Kidney tubule cell (primary cell): ENCODE measurements around the gene NCS1.

Source experiments
- DNase-seq: peaks from one replicate; pipeline ENCODE4 v3.0.0-alpha.2; 2018; ENCODE audit warnings: low spot score

NCS1 gene

GRCh38 chr9:130214776-130215340 lies 42.7 kb downstream of the NCS1 start:
- no peak for DNase-seq

GRCh38 chr9:130215341-130216119 lies 43.3 kb downstream of the NCS1 start:
- DNase-seq = peak; percentile 76

GRCh38 chr9:130217838-130218237 lies 45.6 kb downstream of the NCS1 start:
- no peak for DNase-seq

GRCh38 chr9:130219661-130220096 lies 47.5 kb downstream of the NCS1 start:
- no peak for DNase-seq

GRCh38 chr9:130220352-130220751 lies 48.1 kb downstream of the NCS1 start:
- DNase-seq = no peak

GRCh38 chr9:130222833-130223232 lies 50.6 kb downstream of the NCS1 start:
- DNase-seq = no peak

DNA sequence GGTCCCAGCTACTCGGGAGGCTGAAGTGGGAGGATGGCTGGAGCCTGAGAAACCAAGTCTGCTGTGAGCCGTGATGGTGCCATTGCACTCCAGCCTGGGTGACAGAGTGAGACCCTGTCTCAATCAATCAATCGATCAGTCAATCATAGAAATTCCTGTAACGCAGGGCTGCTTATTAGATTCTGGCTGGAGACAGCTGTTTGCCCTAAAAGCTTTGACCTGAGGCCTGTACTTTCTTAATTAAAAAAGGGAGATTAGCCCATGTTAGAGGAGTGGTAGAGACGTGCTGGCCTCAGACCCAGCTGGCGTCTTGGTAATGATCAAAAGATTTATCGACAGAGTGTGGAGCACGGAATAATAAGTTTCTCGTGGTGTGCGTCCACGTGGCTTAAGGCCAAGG lies 52.9 kb downstream of the NCS1 start:
- DNase-seq = no peak

GRCh38 chr9:130225586-130225985 lies 53.4 kb downstream of the NCS1 start:
- no peak for DNase-seq

- no peak for DNase-seq
Observed at GRCh38 chr9:130226112-130226511, 53.9 kb downstream of the NCS1 start.

GRCh38 chr9:130227833-130228232 lies 55.6 kb downstream of the NCS1 start:
- no peak for DNase-seq

GRCh38 chr9:130229759-130230158 lies 57.6 kb downstream of the NCS1 start:
- no peak for DNase-seq

- no peak for DNase-seq
Observed at GRCh38 chr9:130230631-130231030, 58.4 kb downstream of the NCS1 start.

GRCh38 chr9:130232899-130233586 lies 60.8 kb downstream of the NCS1 start:
- DNase-seq = no peak

GRCh38 chr9:130233587-130233945 lies 61.4 kb downstream of the NCS1 start:
- DNase-seq = no peak

DNA sequence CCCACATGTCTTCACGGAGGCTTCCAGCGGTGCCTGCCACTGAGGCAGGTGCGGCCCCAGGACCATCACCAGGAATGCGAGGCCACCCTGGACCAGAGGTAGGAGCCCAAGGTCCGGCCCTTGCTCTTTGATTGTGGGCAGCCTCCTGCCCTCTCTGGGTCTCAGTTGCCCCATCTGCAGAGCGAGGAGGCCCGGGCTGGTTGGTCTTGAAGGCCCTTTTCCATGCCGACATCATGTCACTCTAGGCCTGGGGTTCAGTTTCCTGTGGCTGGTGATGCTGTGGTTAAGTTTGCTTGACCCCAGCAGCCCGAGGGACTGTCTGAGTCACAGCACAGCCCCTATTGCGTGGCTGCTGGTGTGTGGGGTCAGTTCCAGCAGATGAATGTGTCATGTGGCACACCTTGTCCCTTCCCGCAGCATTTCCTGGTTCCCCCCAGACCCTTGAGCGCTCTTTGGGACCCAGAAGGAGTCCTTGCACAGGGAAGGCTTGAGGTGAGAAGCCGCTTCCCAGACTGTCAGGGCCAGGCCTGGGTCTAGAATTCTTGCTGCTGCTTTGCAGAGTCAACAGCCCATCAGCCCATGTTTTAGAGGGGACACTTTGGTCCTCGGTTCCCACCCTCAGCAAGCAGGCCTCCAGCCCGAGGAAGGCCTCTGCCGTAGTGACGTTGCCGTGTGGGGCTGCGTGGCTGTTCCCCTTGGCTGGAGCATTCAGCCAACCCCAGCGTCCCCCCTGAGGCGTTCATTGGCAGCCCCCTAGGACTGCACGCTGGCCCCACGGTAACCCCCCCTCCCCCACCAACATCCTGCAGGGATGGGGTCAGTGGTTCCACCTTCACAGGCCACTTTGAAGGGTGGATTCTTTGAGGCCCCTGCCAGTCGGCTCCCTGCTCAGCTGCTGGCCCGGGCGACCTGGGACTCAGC lies 62.4 kb downstream of the NCS1 start:
- peak; percentile 30 for DNase-seq

- peak; percentile 59 for DNase-seq
Observed at GRCh38 chr9:130235558-130236435, 63.6 kb downstream of the NCS1 start.

DNA sequence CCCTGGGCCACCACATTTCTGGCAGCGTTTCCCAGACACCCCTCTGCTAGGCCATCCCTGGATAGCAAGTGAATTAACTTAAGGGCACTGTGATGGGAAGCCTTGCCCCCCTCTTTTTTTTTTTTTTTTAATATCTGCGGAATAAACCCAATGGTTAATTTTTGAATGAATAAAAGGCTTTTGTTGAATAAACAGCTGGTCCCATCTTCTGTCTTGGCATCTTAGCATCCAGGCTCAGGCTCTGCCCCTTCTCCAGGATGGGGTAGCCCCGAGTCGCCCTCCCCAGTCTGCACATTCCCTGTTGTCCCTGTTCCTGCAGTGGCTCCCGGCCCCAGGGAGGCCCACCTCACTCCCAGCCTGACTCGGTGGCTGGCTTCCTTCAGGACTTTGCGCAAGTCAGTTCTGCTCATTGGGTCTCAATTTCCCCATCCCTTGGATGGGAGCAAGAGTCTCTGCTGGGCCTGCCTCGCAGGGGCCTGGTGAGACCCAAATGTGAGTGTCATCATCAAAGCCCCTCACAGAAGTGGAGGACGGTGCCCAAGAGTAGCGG lies 64.3 kb downstream of the NCS1 start:
- DNase-seq = no peak

DNA sequence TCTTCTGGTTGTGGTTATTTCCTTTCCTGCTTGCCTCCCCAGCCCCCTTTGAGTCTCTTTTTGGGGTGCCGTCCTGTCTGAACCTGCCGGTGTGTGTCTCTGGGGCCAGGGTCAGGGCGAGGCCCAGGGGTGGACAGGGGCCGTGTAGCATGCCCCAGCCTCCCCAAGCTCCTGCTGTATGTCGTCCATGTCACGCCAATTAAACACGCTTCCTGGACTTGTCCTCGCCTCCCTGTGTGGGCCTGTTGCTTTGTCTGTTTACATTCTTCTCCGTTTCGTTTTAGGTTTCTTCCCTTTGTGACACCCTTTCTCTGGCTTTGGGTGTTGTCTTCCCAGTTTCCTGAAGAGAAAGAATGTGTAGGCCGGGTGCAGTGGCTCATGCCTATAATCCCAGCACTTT lies 64.9 kb downstream of the NCS1 start:
- DNase-seq = no peak

DNA sequence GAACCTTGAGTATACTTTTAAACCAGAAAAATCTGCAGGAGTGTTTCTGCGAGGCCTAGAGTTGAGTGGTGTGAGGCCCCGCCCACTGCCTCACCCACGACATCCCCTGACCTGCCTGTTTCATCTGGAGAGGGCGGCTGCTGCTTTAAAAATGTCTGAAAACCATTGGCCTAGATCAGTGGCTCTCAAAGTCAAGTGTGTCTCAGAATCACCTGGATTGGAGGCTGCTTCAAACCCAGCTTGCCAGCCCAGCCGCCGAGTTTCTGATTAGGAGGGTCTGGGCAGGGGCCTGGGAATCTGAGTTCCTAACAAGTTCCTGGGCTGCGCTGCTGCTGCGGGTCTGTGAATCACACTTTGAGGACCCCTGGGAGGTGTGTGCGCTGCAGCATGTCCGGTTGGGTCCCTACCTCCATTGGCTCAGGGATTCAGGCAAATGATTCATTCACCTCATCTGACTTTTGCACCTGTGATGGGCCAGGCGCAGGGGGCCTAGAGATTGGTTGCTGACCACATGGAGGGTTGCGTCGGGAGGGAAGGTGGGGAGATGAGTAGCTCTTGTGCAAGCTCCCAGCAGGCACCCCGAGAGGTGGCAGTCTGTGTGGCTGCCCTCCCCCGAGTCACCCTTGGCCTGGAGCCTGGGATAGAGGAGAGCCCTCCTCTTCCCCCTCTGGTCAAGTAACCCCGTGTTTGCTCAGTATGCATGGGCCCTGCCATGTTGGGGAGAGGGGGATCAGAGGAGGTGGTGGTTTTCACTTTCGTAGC lies 65.7 kb downstream of the NCS1 start:
- peak; percentile 7 for DNase-seq

- DNase-seq = no peak
Observed at GRCh38 chr9:130239363-130239695, 67.1 kb downstream of the NCS1 start.
